Tibial nerve (tissue), 4 donors: ENCODE data around the gene CCDC85C.

ENCODE experiments used
- EP300 ChIP-seq, 2 donors: sonication (generic); formaldehyde crosslinking; IDR thresholded peaks; one replicate each; pipeline ENCODE4 v1.6.1; 2017; ENCODE audit warnings: antibody characterized with exemption in 2 of 2, mild to moderate bottlenecking in 1 of 2
- TF ChIP-seq, protein P1 (sequence below), 5 experiments: fragments of 200-600 bp in 3 of 5; fragments of 450-650 bp in 2 of 5; sonication (generic) in 3 of 5; IDR thresholded peaks; one replicate each; pipeline ENCODE4 v1.5.1; 2016 to 2019; ENCODE audit warnings: antibody characterized with exemption in 5 of 5, mild to moderate bottlenecking in 3 of 5, moderate library complexity in 2 of 5

DNA sequence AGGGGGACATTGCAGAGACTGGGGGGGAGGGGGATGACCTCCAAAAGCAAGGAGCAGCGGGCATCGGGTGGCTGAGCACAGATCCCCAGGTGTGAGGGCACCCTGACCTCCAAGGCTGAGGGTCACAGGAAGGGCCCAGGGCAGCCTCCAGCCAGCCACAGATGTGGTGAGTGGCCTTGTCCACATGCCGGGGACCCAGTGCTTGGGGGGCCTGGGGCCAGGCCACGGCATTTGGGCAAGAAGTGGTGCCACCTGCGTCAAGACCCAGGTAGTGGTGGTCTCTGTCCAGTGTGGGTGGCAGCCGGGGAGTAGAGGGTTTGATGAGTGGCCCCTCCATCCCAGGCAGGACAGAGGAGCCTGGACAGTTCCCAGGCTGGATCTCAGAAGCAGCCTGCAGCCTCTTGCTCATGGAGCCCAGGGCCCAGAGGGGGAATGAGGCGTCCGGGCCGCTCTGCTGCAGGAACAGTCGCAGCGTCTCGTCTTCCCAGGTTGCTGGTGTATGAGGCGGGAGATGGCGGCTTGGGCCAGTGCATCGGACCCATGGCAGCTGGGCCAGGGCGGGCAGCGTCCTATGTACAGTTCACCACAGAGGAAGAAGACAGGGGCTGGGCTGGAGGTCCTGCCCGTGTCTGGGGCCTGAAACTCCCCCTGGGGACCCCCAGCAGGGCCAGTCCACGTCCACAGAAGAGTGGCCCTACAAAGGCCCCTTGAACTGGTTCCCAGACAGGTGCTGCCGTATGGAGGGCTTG lies 89.3 kb downstream of the CCDC85C start:
- TF ChIP-seq, protein P1, sequence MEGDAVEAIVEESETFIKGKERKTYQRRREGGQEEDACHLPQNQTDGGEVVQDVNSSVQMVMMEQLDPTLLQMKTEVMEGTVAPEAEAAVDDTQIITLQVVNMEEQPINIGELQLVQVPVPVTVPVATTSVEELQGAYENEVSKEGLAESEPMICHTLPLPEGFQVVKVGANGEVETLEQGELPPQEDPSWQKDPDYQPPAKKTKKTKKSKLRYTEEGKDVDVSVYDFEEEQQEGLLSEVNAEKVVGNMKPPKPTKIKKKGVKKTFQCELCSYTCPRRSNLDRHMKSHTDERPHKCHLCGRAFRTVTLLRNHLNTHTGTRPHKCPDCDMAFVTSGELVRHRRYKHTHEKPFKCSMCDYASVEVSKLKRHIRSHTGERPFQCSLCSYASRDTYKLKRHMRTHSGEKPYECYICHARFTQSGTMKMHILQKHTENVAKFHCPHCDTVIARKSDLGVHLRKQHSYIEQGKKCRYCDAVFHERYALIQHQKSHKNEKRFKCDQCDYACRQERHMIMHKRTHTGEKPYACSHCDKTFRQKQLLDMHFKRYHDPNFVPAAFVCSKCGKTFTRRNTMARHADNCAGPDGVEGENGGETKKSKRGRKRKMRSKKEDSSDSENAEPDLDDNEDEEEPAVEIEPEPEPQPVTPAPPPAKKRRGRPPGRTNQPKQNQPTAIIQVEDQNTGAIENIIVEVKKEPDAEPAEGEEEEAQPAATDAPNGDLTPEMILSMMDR (IDR thresholded peaks at IDR 0.05): no peak
- TF ChIP-seq EP300 (IDR thresholded peaks at IDR 0.05): no peak
